CD4-positive, alpha-beta memory T cell (primary cell): ENCODE data around the gene SLC6A19. TPM values are rescaled to one million over a fixed set of nuclear protein-coding genes. Genes with fewer than 3 reads are reported as not detected.

Experiments used
- CTCF ChIA-PET: fragments of 350-600 bp; sonication (Branson Sonifier 250); formaldehyde crosslinking; loops from one replicate; lab custom pipeline; 2021; ENCODE audit warnings: inconsistent platforms; ENCODE audit not compliant: partially characterized antibody; lab: Charles Lee
- POLR2A ChIA-PET: fragments of 350-600 bp; sonication (Branson Sonifier 250); formaldehyde crosslinking; loops from one replicate; lab custom pipeline; 2021; ENCODE audit not compliant: partially characterized antibody; lab: Charles Lee
- DNase-seq, 5 donors: peaks; one replicate each; pipeline versions ENCODE4 v3.0.0 to v3.0.0-alpha.2; 2020 to 2022; ENCODE audit warnings: mixed read lengths in 1 of 5
- H3K27ac ChIP-seq: one replicate; pipeline ENCODE4 v1.7.0; 2013; ENCODE audit warnings: low read depth, low read length
- H3K27me3 ChIP-seq: 2 replicates; pipeline ENCODE4 v1.7.0; 2013; ENCODE audit warnings: mild to moderate bottlenecking, low read length, moderate library complexity; ENCODE audit not compliant: insufficient read depth
- H3K36me3 ChIP-seq: 2 replicates; pipeline ENCODE4 v1.7.0; 2013; ENCODE audit warnings: mild to moderate bottlenecking, low read length, moderate library complexity; ENCODE audit not compliant: insufficient read depth
- H3K4me1 ChIP-seq: 2 replicates; pipeline ENCODE4 v1.7.0; 2013; ENCODE audit warnings: mild to moderate bottlenecking, low read length, moderate library complexity; ENCODE audit not compliant: insufficient read depth
- H3K4me3 ChIP-seq, 2 donors: one replicate each; pipeline ENCODE4 v1.7.0; 2013; ENCODE audit warnings: low read length in 2 of 2, mild to moderate bottlenecking in 1 of 2
- H3K9me3 ChIP-seq, 2 donors: one replicate each; pipeline ENCODE4 v1.7.0; 2013; ENCODE audit warnings: low read length in 2 of 2, control low read depth in 1 of 2; ENCODE audit not compliant: control insufficient read depth in 1 of 2
- H3K27ac Mint-ChIP-seq, 7 donors: one replicate each; pipeline ENCODE4 v1.8.0; 2020 to 2021; ENCODE audit warnings: mixed read lengths in 7 of 7, mild to moderate bottlenecking in 6 of 7, inconsistent platforms in 3 of 7, moderate library complexity in 3 of 7
- H3K27me3 Mint-ChIP-seq, 2 donors: one replicate each; pipeline ENCODE4 v1.8.0; 2020 to 2021; ENCODE audit warnings: mixed read lengths in 2 of 2
- H3K36me3 Mint-ChIP-seq, 2 donors: one replicate each; pipeline ENCODE4 v1.8.0; 2020 to 2021; ENCODE audit warnings: mixed read lengths in 2 of 2, inconsistent platforms in 1 of 2, mild to moderate bottlenecking in 1 of 2
- H3K4me1 Mint-ChIP-seq, 4 donors: one replicate each; pipeline ENCODE4 v1.8.0; 2020 to 2021; ENCODE audit warnings: mixed read lengths in 4 of 4, mild to moderate bottlenecking in 1 of 4
- H3K4me3 Mint-ChIP-seq, 8 donors: one replicate each; pipeline ENCODE4 v1.8.0; 2020 to 2021; ENCODE audit warnings: mixed read lengths in 8 of 8, mild to moderate bottlenecking in 7 of 8, moderate library complexity in 6 of 8, inconsistent platforms in 3 of 8
- H3K9me3 Mint-ChIP-seq, 8 donors: one replicate each; pipeline ENCODE4 v1.8.0; 2020 to 2021; ENCODE audit warnings: mixed read lengths in 8 of 8, mild to moderate bottlenecking in 5 of 8, inconsistent platforms in 3 of 8, moderate library complexity in 1 of 8
- intact Hi-C: fragments of 100-400 bp; cut with micrococcal nuclease; formaldehyde crosslinking; loops from one replicate; pipeline ENCODE4 v1.15.1; 2023
- polyA plus RNA-seq, 2 donors: library from polyadenylated mRNA; unstranded; fragments of 300-500 nt; fragmentation: Illumina TruSeq; gene quantifications; one replicate each; pipeline ENCODE4 v1.2.3, GENCODE V29; 2021
- total RNA-seq, 2 experiments: library from RNA; stranded (reverse); gene quantifications; one replicate each; pipeline ENCODE4 v1.2.3, GENCODE V29; 2021

The SLC6A19 gene
- total and polyA plus RNA-seq, 4 experiments from 2014 or later = not detected

GRCh38 chr5:1176473-1177391 is 24.7 kb upstream of the SLC6A19 start:
- no peak for DNase-seq
- POLR2A ChIA-PET = no interaction called here
- Mint-ChIP-seq H3K36me3 (no peaks in the 10 kb centered on the region), H3K27ac (no peak overlapping the region), H3K9me3 (no peaks in the 10 kb centered on the region), H3K4me1 (peaks cover 0 to 7% (median 4%) of the 10 kb centered on the region in 4 donors), H3K4me3 (no peak overlapping the region), H3K27me3 (no peaks in the 10 kb centered on the region)
- no peak overlapping the region for H3K27ac ChIP-seq
- H3K4me3 ChIP-seq = no peak overlapping the region
- no peaks in the 10 kb centered on the region for H3K27me3 ChIP-seq
- no peaks in the 10 kb centered on the region for H3K9me3 ChIP-seq
- CTCF ChIA-PET = interaction anchor here (2.6 kb wide), 1 partner anchor 468 kb away, joined by 17 read pairs; no protein-coding TSS in a partner anchor
- intact Hi-C loops = no loop called here
- H3K36me3 ChIP-seq = no peaks in the 10 kb centered on the region
- no peaks in the 10 kb centered on the region for H3K4me1 ChIP-seq

DNA sequence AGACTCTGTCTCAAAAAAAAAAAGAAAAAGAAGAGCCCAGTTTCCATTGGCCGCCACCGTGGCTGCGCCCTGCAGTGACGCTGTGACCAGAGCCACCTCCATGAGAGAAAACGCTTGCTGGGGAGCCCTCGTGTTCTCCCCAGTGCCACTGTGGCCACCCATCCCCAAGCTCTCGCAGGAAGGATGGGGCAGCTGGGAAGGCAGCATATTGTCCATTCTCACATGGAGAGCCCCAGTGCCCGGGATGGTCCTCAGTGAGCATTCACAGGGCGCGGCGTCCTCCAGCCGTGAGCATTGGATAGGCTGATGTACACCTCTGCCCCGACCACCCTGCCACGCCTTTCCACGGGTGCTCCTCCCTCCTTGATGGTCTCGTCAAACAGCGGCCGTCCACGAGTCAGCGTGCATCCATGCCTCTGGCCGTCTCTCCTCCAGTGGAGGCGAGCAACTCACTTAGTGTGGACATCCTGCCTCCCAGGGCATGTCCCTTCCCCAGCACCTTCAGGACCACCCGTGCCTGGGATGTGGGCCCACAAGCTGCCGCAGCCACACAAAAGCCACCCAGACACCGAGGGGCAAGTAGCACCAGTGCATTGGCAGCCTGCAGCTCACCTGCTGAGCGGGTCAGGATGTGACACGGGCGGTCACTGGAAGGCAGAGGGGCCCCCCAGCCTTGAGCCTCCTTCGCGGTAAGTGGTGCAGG is 23.4 kb upstream of the SLC6A19 start:
- Histone ChIP-seq H3K36me3 (no peaks in the 10 kb centered on the region), H3K27ac (no peak overlapping the region), H3K9me3 (no peaks in the 10 kb centered on the region), H3K4me1 (no peaks in the 10 kb centered on the region), H3K4me3 (no peak overlapping the region), H3K27me3 (no peaks in the 10 kb centered on the region)
- Mint-ChIP-seq H3K4me1 (peaks cover 0 to 3% (median 3%) of the 10 kb centered on the region in 4 donors), H3K27ac (peak overlapping the region in 1 of 7 donors; percentile 24), H3K4me3 (no peak overlapping the region), H3K9me3 (peaks cover 0 to 1% (median 0%) of the 10 kb centered on the region in 8 donors), H3K27me3 (no peaks in the 10 kb centered on the region), H3K36me3 (no peaks in the 10 kb centered on the region)
- DNase-seq = no peak
- ChIA-PET CTCF (no interaction called here), POLR2A (no interaction called here)
- intact Hi-C loops = no loop called here

- DNase-seq = no peak
- H3K4me3 ChIP-seq = no peak overlapping the region
Observed at GRCh38 chr5:1178529-1179382, 22.6 kb upstream of the SLC6A19 start.

DNA sequence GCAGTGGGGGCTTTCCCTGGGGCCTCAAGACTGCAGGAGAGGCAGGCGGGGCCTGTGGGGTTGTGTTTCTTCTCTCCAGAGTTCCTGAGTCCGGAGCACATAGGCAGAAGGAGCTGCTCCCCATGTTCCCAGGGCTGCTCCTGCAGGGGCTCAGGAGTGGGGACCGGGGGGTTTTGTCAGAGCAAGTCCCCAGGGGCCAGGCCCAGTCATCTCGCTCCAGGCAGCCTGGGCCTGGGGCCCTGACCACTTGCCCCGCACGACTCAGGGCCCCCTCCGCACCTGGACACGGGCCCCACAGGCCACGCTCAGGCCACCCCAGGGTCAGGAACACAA is 22.0 kb upstream of the SLC6A19 start:
- H3K27me3 Mint-ChIP-seq = no peaks in the 10 kb centered on the region
- Histone ChIP-seq H3K27me3 (no peaks in the 10 kb centered on the region), H3K4me3 (no peak overlapping the region), H3K9me3 (no peaks in the 10 kb centered on the region), H3K36me3 (no peaks in the 10 kb centered on the region), H3K27ac (no peak overlapping the region), H3K4me1 (no peaks in the 10 kb centered on the region)
- H3K4me3 Mint-ChIP-seq = no peak overlapping the region
- ChIA-PET CTCF (no interaction called here), POLR2A (no interaction called here)
- intact Hi-C loops = no loop called here
- DNase-seq = no peak
- peaks cover 0 to 1% (median 0%) of the 10 kb centered on the region in 8 donors for H3K9me3 Mint-ChIP-seq
- H3K4me1 Mint-ChIP-seq = no peaks in the 10 kb centered on the region
- H3K36me3 Mint-ChIP-seq = no peaks in the 10 kb centered on the region
- H3K27ac Mint-ChIP-seq = no peak overlapping the region

More at GRCh38 chr5:1178529-1179382, 22.6 kb upstream of the SLC6A19 start:
- Mint-ChIP-seq H3K9me3 (peaks cover 0 to 1% (median 0%) of the 10 kb centered on the region in 8 donors), H3K4me1 (no peaks in the 10 kb centered on the region), H3K36me3 (no peaks in the 10 kb centered on the region), H3K4me3 (no peak overlapping the region), H3K27me3 (no peaks in the 10 kb centered on the region), H3K27ac (no peak overlapping the region)
- H3K36me3 ChIP-seq = no peaks in the 10 kb centered on the region
- CTCF ChIA-PET = no interaction called here
- no peak overlapping the region for H3K27ac ChIP-seq
- intact Hi-C loops = no loop called here
- H3K27me3 ChIP-seq = no peaks in the 10 kb centered on the region
- H3K9me3 ChIP-seq = no peaks in the 10 kb centered on the region
- no peaks in the 10 kb centered on the region for H3K4me1 ChIP-seq
- POLR2A ChIA-PET = no interaction called here

- DNase-seq = no peak
- Mint-ChIP-seq H3K27ac (no peak overlapping the region), H3K36me3 (no peaks in the 10 kb centered on the region), H3K27me3 (no peaks in the 10 kb centered on the region), H3K4me3 (no peak overlapping the region), H3K9me3 (peaks cover 0 to 1% (median 0%) of the 10 kb centered on the region in 8 donors), H3K4me1 (no peaks in the 10 kb centered on the region)
- no peak overlapping the region for H3K27ac ChIP-seq
- no peaks in the 10 kb centered on the region for H3K9me3 ChIP-seq
- H3K36me3 ChIP-seq = no peaks in the 10 kb centered on the region
- ChIA-PET POLR2A (no interaction called here), CTCF (no interaction called here)
- no peaks in the 10 kb centered on the region for H3K27me3 ChIP-seq
- intact Hi-C loops = no loop called here
- no peak overlapping the region for H3K4me3 ChIP-seq
- H3K4me1 ChIP-seq = no peaks in the 10 kb centered on the region
Observed at GRCh38 chr5:1180096-1180495, 21.3 kb upstream of the SLC6A19 start.

DNA sequence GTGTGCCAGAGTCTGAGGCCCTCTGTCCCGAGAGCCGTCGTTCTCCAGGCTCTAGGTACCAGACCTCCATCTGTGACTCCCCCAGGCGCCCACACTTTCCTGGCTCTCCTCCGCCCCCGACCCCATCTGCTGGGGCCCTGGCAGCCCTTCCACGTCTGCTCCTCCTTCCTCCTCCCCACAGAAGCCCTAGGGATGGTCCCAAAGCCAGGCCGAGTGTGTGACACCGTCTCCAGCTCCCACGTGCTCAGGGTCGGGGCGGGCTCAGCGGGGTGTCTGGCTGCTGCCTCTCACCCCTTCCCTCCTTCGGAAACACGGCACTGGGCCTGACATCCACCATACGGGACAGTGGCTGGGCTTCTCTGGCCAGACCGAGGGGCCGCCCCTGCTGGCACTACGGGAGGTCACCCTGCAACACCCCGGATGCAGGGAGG is 20.5 kb upstream of the SLC6A19 start:
- Mint-ChIP-seq H3K4me1 (no peaks in the 10 kb centered on the region), H3K36me3 (no peaks in the 10 kb centered on the region), H3K4me3 (no peak overlapping the region), H3K9me3 (peaks cover 0 to 1% (median 0%) of the 10 kb centered on the region in 8 donors), H3K27ac (no peak overlapping the region), H3K27me3 (no peaks in the 10 kb centered on the region)
- Histone ChIP-seq H3K27ac (no peak overlapping the region), H3K4me3 (no peak overlapping the region), H3K36me3 (no peaks in the 10 kb centered on the region), H3K4me1 (no peaks in the 10 kb centered on the region), H3K9me3 (no peaks in the 10 kb centered on the region), H3K27me3 (no peaks in the 10 kb centered on the region)
- DNase-seq = no peak
- ChIA-PET POLR2A (no interaction called here), CTCF (no interaction called here)
- intact Hi-C loops = no loop called here
